ENCODE results near the gene SVIL.
"Not testable (repeated sequence)": the region's sequence is repeated elsewhere in the genome, so short reads cannot be mapped to it uniquely, and the experiment has no call there.

Gene SVIL

GRCh38 chr10:29622382-29622922 is 12.3 kb downstream of the SVIL start:
- DNase-seq (ENCODE audit: low read depth), result no peak

GRCh38 chr10:29621161-29621560 is 13.6 kb downstream of the SVIL start:
- DNase-seq (ENCODE audit: low read depth), result no peak

GRCh38 chr10:29620112-29620690 is 14.6 kb downstream of the SVIL start:
- DNase-seq (ENCODE audit: low read depth), result no peak

GRCh38 chr10:29619241-29619669 is 15.5 kb downstream of the SVIL start:
- DNase-seq (ENCODE audit: low read depth), result no peak

- no peak for DNase-seq (ENCODE audit: low read depth)
These were observed 16.2 kb downstream of the SVIL start for GRCh38 chr10:29618341-29619171.

GRCh38 chr10:29617880-29618340 is 16.9 kb downstream of the SVIL start:
- DNase-seq (ENCODE audit: low read depth), result no peak

GRCh38 chr10:29616542-29616941 is 18.2 kb downstream of the SVIL start:
- DNase-seq (ENCODE audit: low read depth), result no peak

- no peak for DNase-seq (ENCODE audit: low read depth)
These were observed 19.6 kb downstream of the SVIL start for GRCh38 chr10:29615195-29615594.

GRCh38 chr10:29614289-29614688 is 20.5 kb downstream of the SVIL start:
- DNase-seq (ENCODE audit: low read depth), result not testable (repeated sequence)

GRCh38 chr10:29613791-29614190 is 21.0 kb downstream of the SVIL start:
- DNase-seq (ENCODE audit: low read depth), result no peak

- DNase-seq (ENCODE audit: low read depth), result no peak
These were observed 21.6 kb downstream of the SVIL start for GRCh38 chr10:29613196-29613595.

- DNase-seq (ENCODE audit: low read depth), result no peak
These were observed 22.1 kb downstream of the SVIL start for GRCh38 chr10:29612657-29613056.

- no peak for DNase-seq (ENCODE audit: low read depth)
These were observed 22.9 kb downstream of the SVIL start for GRCh38 chr10:29611781-29612381.

GRCh38 chr10:29610876-29611647 is 23.7 kb downstream of the SVIL start:
- no peak for DNase-seq (ENCODE audit: low read depth)

GRCh38 chr10:29610331-29610730 is 24.4 kb downstream of the SVIL start:
- DNase-seq (ENCODE audit: low read depth), result not testable (repeated sequence)

- DNase-seq (ENCODE audit: low read depth), result no peak
These were observed 25.1 kb downstream of the SVIL start for GRCh38 chr10:29609696-29610095.

- DNase-seq (ENCODE audit: low read depth), result no peak
These were observed 26.1 kb downstream of the SVIL start for GRCh38 chr10:29608476-29609301.

GRCh38 chr10:29608062-29608461 is 26.7 kb downstream of the SVIL start:
- DNase-seq (ENCODE audit: low read depth), result no peak

- no peak for DNase-seq (ENCODE audit: low read depth)
These were observed 27.2 kb downstream of the SVIL start for GRCh38 chr10:29607576-29607975.

- DNase-seq (ENCODE audit: low read depth), result not testable (repeated sequence)
These were observed 28.1 kb downstream of the SVIL start for GRCh38 chr10:29606693-29607092.

GRCh38 chr10:29604291-29604825 is 30.4 kb downstream of the SVIL start:
- no peak for DNase-seq (ENCODE audit: low read depth)
